Esophagus mucosa (tissue), 1 donor: ENCODE data around the gene POPDC3. TPM values are rescaled to one million over a fixed set of nuclear protein-coding genes. Genes with fewer than 3 reads are reported as not detected.
"Not testable (repeated sequence)": the region's sequence is repeated elsewhere in the genome, so short reads cannot be mapped to it uniquely, and the experiment has no call there.

ENCODE experiments used
- ATAC-seq: fragments of 200-7000 bp; cut with Tn5 transposase; one replicate; pipeline ENCODE4 v1.9.1; 2020
- total RNA-seq: library from RNA; stranded (reverse); gene quantifications from one replicate; pipeline ENCODE4 v1.2.4, GENCODE V29; 2023
- donor health status: DM: yes; HTN: yes; CAD: no.

The POPDC3 gene
- total RNA-seq, 1 donor from 2014 or later: not detected

DNA sequence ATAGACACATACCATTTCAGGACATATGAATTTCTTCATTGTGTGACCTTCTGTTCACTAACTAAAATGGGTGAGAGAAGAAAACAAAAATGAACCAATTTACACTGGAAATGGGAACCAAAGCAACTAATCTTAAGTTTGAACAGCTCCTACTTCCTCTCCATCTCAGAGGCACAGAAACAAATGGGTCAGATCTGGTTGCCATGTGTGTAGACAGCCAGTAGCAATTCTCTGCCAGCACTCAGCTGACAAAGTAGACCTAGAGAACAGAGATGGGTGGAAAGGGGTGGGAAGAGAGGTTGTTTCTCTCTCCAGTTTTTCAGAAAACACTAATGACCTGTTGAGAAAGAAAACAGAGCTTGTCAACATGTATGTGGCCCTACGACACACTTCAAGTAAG lies 14.3 kb upstream of the POPDC3 start:
- ATAC-seq: no peak

DNA sequence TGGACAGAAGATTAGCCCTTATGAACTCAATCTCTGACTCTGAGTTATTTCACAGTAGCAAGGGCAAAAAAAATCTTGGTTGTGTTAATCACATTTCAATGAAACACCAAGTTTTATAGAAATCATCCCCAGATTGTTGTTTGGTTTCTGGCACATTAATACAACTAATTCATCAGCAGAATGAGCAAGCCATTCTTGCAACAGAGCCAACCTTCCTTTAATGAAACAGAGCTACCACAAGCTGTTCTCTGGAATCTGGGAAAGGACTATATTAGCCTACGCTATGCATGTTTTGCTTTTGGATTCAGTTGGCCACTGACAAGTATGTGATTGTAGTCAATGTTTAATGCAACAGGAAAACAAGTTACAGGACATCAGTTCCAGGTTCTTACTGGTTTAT lies 13.8 kb upstream of the POPDC3 start:
- no peak for ATAC-seq

DNA sequence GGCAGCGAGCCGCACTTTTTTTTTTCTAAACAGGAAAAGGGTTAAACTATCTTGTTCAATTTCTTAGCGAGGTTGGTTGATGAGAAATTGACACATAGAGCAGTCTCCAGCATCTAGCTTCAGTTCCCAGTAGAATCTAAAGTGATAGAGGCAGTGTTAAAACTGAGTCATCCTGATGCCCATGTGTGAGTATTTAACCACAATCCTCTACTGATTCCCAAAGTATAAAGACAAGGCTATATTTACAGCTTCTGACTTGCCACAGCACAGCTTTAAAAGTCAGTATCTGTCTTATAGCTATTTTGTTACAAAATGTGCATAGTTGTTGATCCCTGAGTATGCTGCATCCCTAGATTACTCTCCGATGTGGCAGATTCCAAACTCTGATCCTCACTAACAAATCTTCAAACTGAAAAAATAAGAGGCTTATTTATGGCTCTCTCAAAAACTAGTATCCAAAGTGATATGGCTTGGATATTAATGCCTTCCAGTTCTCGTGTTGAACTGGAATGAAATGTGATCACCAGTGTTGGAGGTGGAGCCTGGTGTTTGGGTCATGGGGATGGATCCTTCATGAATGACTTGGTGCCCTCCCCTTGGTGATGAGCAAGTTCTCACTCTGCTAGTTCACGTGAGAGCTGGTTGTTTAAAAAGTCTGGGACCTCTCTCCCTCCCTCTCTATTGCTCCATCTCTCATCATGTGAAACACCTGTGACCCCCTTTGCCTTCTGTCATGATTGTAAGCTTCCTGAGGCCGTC lies 13.1 kb upstream of the POPDC3 start:
- no peak for ATAC-seq

DNA sequence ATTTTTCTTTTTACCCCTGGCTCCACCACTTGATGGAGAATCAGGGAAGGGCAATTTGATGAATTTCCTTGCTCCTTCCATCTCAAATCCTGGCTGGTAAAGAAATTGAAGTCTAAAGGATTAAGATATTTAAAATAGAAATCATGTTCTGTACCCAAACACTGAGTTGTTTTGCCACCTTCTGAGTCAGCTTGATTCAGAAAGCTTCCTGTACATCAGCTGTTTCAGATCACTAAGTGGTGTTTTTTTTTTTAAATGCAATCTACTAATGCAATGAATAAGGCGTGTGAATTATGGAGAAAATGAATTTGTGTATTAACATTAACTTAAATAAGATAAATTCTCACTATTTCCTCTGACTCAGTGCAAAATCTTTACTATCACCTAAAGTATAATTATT lies 11.5 kb upstream of the POPDC3 start:
- no peak for ATAC-seq

DNA sequence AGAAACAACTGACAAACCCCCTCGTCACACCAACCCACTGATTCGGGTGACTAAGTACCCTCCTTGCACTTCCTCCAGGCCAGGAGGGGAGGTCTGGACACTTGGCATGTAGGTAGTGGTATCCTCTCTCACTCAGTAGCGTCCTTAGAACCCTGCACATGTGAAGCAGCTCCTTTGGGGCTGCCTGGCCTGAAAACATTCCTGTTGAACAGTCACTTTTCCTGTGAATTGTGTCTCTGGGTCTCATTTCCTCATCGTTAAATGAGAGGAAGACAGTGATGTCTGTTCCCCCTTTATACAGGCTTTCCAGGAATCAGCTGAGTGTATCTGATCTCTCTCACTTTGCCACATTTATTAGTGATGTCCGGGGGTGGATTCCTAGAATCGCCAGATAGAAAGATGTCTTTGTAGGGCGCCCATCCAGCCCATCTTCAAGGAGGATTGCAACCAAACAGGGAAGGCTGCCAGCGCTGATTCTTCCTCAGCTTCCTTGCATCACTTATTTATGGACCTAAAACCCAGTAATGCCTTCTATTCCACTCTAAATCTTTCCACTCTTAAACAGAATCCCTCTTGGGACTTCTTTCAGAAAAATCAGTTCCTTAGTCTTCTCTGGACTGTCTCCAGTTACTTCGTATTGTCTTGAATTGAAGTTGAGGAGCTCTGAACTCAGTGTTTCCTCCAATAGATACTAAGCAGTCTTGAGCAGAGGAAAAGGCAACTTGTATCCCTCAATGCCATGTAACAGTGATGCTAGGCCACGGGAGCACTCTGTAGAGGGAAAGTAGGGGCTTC lies 9.4 kb upstream of the POPDC3 start:
- no peak for ATAC-seq

DNA sequence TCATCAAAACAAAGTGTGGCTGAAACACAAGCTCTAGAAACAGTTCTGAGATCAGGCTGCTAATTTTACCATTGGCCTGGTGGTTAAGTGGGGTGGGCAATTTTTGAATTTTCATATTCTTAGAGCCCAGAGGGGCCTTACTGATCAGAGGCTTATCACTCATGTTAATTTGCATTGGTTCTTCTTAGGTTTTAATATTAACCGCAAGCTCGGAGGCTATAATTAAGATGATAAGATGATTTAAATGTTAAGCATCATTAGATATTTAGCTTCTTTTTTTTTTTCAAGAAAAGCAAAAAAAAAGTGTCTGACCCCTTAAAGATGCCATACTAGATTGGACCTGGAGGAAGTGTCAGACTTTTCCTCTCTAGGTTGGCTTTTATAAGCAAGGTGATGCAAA lies 8.4 kb upstream of the POPDC3 start:
- no peak for ATAC-seq

DNA sequence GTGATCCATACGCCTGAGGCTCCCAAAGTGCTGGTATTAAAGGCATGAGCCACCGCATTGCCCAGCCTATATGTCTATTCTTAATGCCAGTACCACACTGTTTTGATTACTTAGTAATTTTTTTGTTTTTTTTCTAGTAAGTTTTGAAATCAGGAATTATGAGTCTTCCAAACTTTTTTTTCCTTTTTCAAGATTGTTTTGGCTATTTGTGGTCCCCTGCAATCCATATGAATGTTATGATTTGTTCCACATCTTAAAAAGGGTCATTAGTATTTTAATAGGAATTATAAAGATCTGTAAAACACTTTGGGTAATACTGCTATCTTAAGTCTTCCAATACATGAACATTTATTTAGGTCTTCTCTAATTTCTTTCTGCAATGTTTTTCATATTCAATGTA lies 6.8 kb upstream of the POPDC3 start:
- ATAC-seq: no peak

DNA sequence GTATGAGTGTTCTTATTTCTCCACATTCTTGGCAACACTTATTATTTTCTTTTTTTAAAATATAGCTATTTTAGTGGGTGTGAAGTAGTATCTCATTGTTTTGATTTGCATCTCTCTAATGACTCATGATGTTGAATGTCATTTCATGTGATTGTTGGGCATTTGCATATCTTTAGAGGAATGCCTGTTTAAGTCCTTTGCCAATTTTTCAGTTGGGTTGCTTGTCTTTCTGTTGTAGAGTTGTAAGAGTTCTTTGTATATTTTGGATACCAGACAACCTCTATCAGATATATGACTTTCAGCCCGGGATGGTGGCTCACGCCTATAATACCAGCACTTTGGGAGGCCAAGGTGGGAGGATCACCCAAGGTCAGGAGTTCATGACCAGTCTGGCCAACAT lies 5.1 kb upstream of the POPDC3 start:
- ATAC-seq: no peak

DNA sequence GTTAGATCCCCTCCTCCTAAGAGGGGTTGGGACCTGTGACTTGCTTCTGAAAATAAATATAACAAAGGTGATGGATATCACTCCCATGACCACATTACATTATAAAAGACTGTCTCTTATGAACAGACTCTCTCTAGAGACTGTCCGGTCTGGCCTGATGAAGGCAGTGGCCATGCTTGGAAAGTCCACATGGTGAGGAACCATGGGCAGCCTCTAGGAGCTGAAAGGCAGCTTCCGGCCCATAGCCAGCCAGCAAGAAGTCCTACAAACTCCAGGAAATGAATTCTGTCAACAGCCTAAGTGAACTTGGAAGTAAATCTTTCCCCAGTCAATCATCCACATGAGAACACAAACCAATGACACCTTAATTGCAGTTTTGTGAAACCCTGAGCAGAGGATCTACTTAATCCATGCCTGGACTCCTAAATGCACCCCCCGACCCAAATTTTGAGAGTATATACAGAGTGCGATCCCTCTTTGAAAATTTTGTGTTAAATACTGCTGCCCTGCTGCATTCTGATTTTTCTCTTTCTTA lies 2.2 kb upstream of the POPDC3 start:
- ATAC-seq: no peak

DNA sequence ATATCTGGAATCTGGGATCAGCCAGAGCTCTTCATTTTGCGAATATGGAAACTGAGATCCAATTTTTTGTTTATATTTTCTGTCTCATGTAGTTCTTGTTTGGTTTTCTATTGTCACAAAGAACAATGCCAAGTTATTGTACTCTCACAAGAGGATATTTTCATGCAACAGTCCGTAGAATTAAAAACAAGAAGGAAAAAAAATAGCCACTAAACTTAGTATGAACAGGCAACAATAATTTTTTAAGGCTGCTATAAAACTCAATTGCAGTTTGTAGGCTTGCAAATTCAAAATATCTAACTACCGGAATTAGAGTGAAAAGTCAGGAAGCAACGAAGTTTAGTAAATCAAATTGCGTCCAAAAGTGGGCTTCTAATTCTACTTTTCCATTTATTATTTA lies 1.2 kb downstream of the POPDC3 start:
- no peak for ATAC-seq

DNA sequence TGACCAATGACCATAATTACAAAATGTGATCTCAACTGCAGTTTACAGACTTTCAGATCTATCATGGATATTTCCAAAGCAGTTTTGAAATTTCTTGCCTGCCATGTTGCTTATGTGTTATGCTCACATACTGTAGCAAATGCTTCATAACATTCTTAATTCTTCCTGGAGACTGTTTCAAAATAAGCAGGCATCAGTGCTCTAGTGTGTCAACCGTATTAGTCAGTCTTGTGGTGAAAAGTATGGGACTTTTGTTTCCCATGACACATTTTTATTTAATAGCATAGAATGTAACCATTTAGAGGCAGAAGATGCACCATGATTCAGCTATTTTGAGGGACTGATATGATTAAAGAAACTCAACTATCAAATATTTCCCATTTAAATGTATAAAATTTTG lies 1.7 kb downstream of the POPDC3 start:
- ATAC-seq: no peak

DNA sequence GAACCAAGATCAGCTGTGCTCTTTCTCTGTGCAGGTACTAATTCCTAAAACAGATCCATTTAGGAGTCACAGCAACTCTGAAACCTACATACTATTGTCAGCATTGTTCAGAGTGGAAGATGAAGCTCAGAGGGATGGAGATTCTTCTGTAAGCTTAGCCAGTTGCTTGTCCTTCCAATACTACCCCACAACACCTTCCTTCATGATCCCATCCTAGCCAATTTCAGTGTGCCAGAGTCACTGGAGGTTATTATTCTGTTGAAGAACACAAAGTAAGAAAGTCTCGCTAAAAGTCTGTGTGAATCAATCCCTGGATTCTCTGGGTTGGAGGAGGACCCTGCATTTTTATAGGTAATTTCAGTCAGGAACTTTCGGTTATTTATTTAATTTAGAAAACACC lies 2.3 kb downstream of the POPDC3 start:
- ATAC-seq: no peak

DNA sequence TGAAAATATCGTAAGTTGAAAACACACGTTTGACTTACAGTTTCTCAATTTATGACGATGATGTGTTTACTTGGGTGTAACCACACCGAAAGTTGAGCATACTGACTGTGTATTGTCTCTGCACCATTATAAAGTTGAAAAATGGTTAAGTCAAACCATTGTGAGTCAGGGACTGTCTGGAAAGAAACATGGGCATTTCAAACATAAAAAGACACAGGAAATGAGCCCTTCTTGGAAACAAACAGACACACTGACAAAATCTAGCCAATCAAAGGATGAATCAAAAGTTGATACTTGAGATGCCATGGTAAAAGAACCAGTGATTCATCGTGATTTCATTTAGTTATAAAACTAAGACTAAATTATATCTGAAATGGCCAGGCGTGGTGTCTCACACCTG lies 5.3 kb downstream of the POPDC3 start:
- no peak for ATAC-seq

DNA sequence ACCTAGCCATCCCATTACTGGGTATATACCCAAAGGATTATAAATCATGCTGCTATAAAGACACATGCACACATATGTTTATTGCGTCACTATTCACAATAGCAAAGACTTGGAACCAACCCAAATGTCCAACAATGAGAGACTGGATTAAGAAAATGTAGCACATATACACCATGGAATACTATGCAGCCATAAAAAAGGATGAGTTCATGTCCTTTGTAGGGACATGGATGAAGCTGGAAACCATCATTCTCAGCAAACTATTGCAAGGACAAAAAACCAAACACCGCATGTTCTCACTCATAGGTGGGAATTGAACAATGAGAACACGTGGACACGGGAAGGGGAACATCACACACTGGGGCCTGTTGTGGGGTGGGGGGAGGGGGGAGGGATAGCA lies 7.3 kb downstream of the POPDC3 start:
- ATAC-seq: not testable (repeated sequence)

DNA sequence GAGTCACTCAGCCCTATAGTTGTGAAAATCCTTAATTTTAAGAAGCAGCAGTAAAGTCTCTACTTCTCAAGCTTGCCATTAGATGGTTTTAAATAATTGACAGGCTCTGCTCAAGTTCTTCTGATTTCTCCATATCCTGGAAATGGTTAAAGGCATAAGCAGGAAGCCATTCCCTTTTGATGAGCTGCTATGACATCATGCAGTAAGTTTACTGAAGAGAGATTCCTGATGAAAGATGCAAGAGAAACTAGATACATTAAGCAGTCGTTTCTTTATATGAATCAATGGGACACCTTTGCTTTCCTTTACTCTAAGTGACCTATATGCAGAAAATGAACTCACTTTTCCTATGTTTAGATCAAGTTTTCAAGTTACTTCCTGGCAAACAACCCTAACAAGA lies 9.8 kb downstream of the POPDC3 start:
- ATAC-seq: no peak

DNA sequence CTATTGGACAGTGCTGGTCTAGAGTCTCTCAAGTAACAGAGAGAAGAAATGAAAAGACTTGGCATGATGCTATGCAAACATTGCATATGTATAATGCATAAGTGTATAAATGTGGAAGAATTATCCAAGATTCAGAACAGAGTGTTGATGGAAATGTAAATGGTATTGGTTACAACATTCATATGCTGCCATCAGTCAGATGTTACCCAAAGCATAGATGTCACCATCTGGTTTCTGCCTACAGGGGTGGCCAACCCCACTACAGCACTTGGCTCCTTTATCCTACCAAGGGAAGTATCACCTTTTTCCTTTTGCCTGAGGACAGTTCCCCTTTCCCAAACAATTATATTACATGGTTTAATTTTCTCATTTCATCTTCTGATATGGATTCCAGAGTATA lies 11.9 kb downstream of the POPDC3 start:
- no peak for ATAC-seq

DNA sequence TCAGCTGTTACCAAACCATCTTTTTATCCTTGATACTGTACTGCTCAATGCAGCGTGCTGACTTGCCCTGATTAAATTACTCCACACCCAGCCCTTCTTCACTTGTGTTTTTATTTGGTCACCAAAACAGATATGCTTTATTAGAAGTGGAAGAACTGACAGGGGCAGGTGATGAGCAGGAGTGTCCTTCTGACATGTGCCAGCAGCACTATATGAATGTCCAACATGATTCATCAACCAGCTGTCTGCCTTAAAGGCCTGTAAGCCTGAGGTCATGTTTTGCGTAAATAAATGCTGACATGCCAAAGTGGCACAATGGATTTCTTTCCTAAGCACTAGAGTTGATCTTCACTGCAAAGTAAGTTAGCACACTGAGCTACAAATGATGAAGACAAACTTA lies 15.4 kb downstream of the POPDC3 start:
- no peak for ATAC-seq

DNA sequence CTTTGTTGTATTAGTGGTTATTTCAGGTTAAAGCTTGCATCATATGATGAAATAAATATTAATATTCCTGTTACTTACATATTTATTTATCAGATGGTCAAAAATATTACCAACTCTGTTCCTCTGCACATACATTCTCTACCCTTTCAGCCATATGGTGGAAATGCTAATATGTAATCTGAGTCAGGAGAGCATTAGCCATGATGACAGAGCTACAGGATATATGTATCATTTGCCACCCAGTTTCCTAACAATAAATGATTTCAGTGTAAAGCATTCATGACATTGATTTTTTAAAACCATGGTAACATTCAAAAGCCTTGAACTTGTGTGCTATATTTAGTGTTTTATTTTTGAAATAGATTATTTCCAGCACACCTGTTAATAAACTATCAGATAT lies 16.6 kb downstream of the POPDC3 start:
- ATAC-seq: no peak

DNA sequence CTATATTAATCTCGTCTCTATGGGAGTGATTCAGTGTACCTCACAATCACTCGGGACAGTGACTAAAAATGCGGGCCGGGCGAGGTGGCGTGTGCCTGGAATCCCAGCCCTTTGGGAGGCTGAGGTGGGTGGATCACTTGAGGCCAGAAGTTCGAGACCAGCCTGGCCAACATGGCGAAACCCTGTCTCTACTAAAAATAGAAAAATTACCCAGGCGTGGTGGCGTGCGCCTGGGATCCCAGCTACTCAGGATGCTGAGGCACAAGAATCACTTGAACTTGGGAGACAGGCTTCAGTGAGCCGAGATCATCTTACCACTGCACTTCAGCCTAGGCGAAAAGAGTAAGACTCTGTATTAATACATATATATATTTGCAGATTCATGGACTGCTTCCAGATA lies 17.4 kb downstream of the POPDC3 start:
- no peak for ATAC-seq

DNA sequence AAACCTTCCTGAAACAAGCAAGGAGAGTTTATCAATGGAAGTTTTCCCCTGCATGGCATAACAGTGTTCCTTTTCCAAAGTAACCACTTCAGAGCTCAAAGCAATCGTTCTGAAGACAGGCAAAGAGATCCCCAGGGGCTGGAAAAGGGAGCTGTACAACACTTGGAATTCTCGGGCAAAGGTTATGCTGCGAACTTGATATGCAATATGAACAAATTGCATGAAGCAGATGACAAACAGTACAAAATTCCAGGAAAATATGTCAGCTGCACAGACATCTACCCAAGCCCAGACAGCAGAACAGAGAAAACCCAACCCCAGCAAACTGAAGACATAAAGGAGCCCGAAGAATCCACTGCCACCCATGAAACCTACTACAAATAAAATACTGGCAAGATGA lies 18.4 kb downstream of the POPDC3 start:
- ATAC-seq: no peak

DNA sequence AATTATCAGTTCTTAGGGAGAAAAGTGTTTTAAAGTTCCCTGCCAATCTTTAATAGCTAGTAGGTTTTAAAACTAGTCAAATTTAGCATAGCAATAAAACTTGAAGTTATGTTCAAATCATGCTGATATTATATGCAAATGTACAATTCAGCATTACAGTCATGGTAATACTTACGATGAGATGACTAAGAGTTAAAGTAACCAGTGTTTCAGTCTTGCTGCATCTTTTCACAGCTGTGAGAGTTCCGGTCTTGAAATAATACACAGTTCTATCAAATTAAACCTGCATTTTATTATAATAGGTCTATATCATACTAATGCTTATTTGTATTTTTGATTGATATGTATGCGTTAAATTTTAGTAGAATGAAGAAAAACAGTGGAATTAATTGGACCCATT lies 26.1 kb downstream of the POPDC3 start:
- ATAC-seq: no peak

DNA sequence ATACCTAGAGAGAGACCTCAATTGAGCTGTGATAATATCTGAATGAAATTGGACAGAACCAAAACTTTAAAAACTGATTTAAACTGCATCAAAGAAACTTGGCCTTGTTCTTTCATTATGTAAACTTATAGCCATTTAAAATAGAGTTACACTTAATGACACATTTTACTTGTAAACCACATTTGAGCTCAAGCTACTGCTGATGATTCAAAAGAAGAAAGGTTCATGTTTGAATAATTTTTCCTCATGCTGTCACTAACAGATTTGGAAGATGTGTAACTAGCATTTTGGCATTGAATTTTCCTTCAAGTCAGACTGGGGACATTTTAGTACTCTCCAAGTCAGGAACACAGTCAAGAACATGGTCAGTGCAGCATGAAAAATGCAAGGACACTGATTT lies 26.9 kb downstream of the POPDC3 start:
- no peak for ATAC-seq

DNA sequence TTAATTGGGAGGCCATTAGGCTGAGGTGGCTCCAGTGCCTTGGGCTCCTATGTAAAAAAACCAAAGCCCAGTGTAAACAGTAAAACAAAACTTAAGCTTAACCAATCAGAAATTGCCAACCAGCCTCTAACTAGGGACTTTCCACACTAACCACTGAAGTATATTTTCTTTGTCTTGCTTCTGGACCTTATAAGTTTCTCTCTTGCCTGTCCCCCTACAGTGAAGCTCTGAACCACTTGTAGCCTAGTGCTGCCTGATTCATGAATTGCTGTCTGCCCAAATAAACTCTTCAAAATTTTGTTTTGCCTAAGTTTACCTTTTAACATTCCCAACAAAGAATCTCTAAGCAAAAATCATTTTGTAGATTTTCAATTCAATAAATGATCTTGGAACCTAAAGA lies 28.2 kb downstream of the POPDC3 start:
- no peak for ATAC-seq

DNA sequence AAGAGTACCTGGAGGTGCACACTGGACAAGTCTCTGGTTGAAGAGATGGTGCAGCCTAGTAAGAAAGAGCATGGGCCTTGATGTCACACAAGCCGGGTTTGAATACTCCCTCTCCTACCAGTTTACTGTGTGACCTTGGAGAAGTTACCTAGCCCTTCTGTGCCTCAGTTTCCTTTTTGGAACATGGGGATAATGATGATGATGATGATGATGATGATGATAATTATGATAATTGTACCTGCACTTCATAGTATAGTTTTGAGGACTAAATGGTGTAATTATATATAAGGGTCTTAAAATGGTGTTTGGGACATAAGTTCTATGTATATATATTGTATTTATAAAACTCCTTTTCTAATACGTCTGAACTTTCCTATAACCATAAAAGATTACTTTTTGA lies 41.7 kb downstream of the POPDC3 start:
- ATAC-seq: no peak
